Medulla oblongata (tissue), 1 donor: Measurements from ENCODE around the gene HOXD11.

ENCODE experiments used
- DNase-seq: peaks from one replicate; pipeline ENCODE4 v3.0.0-alpha.2; 2015; ENCODE audit errors: extremely low spot score

Gene HOXD11

DNA sequence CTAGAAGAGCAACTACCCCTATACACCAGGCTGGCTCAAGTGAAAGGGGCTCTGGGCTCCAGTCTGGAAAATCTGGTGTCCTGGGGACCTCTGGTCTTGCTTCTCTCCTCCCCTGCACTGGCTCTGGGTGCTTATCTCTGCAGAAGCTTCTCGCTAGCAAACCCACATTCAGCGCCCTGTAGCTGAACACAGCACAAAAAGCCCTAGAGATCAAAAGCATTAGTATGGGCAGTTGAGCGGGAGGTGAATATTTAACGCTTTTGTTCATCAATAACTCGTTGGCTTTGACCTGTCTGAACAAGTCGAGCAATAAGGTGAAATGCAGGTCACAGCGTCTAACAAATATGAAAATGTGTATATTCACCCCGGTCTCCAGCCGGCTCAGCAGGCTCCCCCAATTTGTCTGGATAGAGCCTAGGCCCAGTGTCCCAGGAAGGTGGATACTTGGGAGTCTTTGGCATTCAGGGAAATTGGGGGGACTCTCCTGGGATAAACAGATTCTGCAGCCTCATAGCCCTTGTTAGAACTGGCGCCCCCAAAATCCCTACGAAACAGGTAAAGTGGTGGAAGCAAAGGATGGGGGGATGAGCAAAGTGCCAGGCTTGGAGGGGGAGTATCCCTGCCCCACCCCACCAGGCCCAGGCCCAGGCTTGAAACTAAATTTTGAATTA lies 41.8 kb downstream of the HOXD11 start:
- no peak for DNase-seq

DNA sequence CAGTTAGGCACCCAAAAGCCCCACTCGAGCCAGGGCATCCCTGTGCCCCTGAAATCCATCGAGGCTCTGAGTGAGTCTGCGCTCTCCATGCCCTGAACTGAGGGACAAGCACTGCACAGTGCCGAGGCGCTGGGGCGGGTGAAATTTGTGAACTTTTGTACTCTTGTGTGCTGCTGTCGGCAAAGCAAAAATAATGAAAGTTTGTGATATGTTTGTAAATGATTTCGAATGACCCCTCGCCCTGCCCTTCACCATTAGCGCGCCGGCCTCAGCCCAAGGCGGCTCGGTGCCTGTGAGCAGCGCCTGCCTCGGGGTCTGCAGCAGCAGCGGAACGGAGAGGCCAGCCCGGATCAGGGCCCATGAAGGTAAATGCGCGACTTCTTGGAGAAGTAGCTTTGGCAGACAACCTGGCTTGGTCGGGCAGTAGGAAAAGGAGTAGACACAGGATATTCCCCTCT lies 42.4 kb downstream of the HOXD11 start:
- no peak for DNase-seq

DNA sequence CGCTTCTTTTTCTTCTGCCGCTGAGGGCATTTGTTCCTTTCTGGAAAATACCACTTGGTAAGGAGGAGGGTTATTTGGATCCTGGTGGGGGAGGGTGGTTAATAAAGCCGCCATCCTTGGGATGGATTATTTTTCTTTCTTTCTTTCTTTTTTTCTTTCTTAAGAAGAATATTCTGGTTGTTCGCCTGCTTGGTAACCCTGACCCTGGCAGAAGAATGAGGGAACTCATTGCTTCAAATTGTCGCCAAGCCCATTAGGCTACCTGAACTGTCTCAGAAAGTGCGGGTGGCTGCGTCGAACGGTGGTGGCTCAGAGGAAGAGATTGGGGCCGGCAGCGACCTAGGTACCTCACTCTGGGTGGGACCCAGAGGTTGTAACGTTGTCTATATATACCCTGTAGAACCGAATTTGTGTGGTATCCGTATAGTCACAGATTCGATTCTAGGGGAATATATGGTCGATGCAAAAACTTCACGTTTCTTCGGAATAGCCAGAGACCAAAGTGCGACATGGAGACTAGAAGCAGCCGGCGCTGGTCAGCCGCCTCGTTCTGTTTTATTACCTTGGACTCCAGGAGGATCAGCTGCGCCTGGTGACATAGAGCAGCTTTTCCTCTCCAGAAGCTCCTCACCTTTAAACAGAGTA lies 43.0 kb downstream of the HOXD11 start:
- no peak for DNase-seq

GRCh38 chr2:176150584-176151441 lies 43.7 kb downstream of the HOXD11 start:
- no peak for DNase-seq

- DNase-seq, result no peak
Measured at GRCh38 chr2:176151442-176152287, 44.6 kb downstream of the HOXD11 start, which contains the start of gene HOXD4. TSS of gene HOXD4 (plus strand) at chr2:176151550. CDS start at chr2:176151634, 84 bp downstream.

- DNase-seq, result no peak
Measured at GRCh38 chr2:176152350-176153181, 45.5 kb downstream of the HOXD11 start.

DNA sequence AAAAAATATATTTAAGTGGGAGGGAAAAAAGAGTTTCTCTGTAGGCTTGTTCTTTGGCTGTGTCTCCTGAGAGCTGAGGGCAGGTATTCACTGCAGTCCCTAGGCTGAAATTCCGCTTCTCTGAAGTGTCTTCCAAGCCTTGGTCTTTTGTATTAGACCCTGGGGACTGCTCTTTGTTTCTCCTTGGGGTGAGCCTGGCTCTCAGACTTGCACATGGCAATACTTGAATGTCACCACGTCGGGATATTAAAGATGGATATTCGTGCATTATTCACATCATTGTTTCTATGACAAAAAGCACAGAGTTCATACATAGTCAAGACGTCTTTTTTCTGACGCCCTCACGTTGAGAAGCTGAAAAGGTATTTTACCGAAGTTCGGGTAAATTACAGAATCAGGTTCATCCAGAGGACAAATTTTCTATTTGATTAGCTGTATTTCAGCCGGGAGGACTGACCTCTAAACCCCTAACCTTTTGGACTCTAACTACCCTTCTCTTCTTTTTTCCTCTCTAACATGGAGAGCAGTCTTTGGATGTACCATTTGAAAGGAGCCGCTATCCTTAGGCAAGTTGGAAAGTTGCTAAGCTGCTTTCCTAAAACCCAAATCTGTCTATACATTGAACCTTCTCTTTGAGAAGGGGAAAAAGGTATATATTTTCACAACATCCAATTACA lies 47.6 kb downstream of the HOXD11 start:
- no peak for DNase-seq

GRCh38 chr2:176155356-176156044 lies 48.4 kb downstream of the HOXD11 start:
- no peak for DNase-seq

DNA sequence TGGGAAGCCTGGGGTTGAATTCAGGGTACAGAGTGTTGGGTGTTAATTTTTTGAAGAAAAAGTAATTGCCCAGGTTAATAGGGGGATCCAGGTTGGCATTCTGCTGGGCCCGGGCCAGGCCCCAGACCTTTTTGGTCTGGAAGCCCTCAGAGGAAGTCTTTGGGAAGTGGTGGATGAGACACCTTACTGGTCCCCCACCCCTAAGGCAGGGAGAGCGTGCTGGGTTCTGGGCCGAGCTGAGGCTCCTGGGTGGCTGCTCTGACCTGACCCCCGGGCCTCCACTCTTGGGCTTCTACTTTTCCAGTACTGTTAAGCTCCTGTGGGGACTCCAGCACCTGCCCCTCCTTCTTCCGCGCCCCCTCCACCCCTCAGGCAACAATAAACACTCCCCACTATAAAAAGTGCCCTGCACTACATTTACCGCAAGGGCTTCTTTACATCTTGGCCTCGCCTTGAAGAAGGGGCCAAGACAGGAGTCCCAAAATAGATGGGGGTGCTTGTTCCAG lies 49.3 kb downstream of the HOXD11 start:
- no peak for DNase-seq

- DNase-seq, result no peak
Measured at GRCh38 chr2:176156807-176157498, 49.9 kb downstream of the HOXD11 start, which contains the start of gene HOXD3. TSS of gene HOXD3 (plus strand) at chr2:176157307. CDS start at chr2:176169115, 11,808 bp downstream.

DNA sequence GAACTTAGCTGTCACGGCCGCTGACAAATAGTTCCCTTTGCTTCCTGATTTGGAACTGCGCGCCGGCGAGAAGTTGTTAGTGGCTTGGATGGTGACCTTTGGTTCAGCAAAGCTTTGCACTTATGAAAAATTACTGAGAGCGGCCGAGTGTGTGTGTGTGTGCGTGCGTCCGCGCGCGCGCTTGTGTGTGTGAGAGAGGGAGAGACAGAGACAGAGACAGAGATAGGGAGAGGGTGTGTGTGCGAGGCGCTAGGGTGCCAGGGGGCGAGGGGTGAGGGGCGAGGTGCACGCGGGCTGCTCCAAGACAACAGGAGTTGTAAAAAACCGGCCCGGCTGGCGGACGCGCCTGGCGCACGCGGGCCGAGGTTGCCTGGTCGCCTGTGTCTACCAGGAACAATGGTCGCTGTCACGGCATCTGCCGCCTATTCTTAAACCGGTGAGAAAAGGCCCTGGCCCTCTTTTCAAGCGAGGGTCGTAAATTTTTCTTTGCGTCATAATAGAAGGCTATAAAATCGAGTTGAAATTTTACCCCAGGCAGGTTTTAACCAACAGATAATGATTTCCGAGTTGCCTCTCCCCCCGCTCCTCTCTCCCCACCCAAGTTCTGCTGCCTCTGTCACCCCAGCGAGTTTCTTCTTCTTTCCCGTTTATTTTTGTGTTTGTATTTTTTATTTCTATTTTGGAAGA lies 50.6 kb downstream of the HOXD11 start:
- peak; percentile 51 for DNase-seq

GRCh38 chr2:176158186-176158591 lies 51.1 kb downstream of the HOXD11 start:
- DNase-seq, result no peak

DNA sequence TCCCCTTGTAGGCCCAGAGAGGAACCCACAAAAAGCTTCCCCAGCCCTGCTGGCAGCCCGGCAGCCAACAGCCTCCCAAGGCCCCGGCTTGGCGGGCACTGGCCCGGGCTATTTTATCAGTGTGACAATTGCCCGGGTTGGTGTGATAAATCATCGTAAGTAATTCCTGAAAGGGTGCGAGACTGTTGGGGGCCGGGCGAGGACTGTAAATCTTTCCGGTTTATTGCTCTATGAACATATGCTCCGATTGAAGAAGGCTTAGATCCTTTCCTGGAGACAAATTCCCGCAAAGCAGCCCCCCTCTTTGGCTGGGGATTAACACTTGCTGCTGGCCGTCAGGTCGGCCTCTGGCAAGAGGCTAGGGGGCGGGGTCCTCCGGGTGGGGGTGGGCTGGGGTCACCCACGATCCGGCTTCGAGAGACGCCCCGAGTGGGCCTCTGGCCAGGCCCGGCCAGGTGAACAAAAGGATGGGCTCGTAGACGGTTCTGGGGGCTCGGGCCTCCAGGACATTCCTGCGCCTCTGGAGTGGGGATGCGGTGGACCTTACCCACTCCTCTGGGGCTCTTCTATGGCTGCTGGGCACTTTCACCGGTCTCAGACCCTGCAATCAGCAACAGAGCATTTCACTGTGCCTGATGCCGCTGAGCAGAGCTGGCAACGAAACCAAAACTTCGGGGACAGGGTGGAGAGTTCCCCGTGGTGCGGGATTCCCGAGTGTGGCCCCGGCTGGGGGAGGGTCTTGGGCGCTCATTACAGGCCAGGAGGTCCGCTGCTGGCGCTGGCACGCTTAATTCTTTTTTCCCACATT lies 52.0 kb downstream of the HOXD11 start:
- DNase-seq, result no peak
